ENCODE measurements around the gene TAS1R2. TPM values are rescaled to one million over a fixed set of nuclear protein-coding genes. Genes with fewer than 3 reads are reported as not detected.

The TAS1R2 gene
- total and polyA plus RNA-seq, 2 of the 13 experiments (the other 11 are each of a cell fraction or from before 2014, with no cell fraction given), result not detected

GRCh38 chr1:18902523-18903290 lies 43.2 kb upstream of the TAS1R2 start, which contains the start of gene ALDH4A1 (continued):
- TF ChIP-seq TIGD3 (CRISPR knock-in tag; IDR thresholded peaks at IDR 0.05; ENCODE audit: borderline replicate concordance), result no peak
- TF ChIP-seq ZNF430 (CRISPR knock-in tag; IDR thresholded peaks at IDR 0.05), result peak; percentile 6; the same call in 1 of the 2 replicates
- peak; percentile 84 for TF ChIP-seq POLR2G (IDR thresholded peaks at IDR 0.05; ENCODE audit: low read depth, low read length)
- no peak for TF ChIP-seq HNF4A (CRISPR knock-in tag; IDR thresholded peaks at IDR 0.05)
- TF ChIP-seq NRL (CRISPR knock-in tag; IDR thresholded peaks at IDR 0.05; ENCODE audit: borderline replicate concordance), result peak; percentile 73; the same call in 1 of the 2 replicates
- peak; percentile 35; the same call in 1 of the 2 replicates for TF ChIP-seq YEATS2 (CRISPR knock-in tag; IDR thresholded peaks at IDR 0.05; ENCODE audit: borderline replicate concordance)
- TF ChIP-seq, protein P1, sequence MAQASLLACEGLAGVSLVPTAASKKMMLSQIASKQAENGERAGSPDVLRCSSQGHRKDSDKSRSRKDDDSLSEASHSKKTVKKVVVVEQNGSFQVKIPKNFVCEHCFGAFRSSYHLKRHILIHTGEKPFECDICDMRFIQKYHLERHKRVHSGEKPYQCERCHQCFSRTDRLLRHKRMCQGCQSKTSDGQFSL (CRISPR knock-in tag; IDR thresholded peaks at IDR 0.05), result no peak
- TF ChIP-seq ZXDC (CRISPR knock-in tag; IDR thresholded peaks at IDR 0.05), result no peak
- no peak for TF ChIP-seq SNAPC2 (CRISPR knock-in tag; IDR thresholded peaks at IDR 0.05)
- 0 out of 2 replicates have a peak, but pooled peaks have one; percentile 13 for TF ChIP-seq MEF2D (CRISPR knock-in tag; IDR thresholded peaks at IDR 0.05)
- TF ChIP-seq TMF1 (CRISPR knock-in tag; IDR thresholded peaks at IDR 0.05; ENCODE audit: low read depth), result no peak
- TF ChIP-seq FOXA1 (IDR thresholded peaks at IDR 0.05), result no peak
- TF ChIP-seq FOXA1 (CRISPR knock-in tag; IDR thresholded peaks at IDR 0.05), result no peak
- TF ChIP-seq, protein P2, sequence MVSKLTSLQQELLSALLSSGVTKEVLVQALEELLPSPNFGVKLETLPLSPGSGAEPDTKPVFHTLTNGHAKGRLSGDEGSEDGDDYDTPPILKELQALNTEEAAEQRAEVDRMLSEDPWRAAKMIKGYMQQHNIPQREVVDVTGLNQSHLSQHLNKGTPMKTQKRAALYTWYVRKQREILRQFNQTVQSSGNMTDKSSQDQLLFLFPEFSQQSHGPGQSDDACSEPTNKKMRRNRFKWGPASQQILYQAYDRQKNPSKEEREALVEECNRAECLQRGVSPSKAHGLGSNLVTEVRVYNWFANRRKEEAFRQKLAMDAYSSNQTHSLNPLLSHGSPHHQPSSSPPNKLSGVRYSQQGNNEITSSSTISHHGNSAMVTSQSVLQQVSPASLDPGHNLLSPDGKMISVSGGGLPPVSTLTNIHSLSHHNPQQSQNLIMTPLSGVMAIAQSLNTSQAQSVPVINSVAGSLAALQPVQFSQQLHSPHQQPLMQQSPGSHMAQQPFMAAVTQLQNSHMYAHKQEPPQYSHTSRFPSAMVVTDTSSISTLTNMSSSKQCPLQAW (CRISPR knock-in tag; IDR thresholded peaks at IDR 0.05), result peak; percentile 41; the same call in 1 of the 2 replicates
- peak; percentile 60; the same call in 1 of the 2 replicates for TF ChIP-seq ZNF230 (CRISPR knock-in tag; IDR thresholded peaks at IDR 0.05)
- TF ChIP-seq ZNF530 (CRISPR knock-in tag; IDR thresholded peaks at IDR 0.05; ENCODE audit: low read depth), result no peak
- 0 out of 2 replicates have a peak, but pooled peaks have one; percentile 13 for TF ChIP-seq NR2C2 (CRISPR knock-in tag; IDR thresholded peaks at IDR 0.05; ENCODE audit: borderline replicate concordance)
- TF ChIP-seq ISL2 (CRISPR knock-in tag; IDR thresholded peaks at IDR 0.05), result peak; percentile 6; the same call in 1 of the 2 replicates
- TF ChIP-seq TOPORS (CRISPR knock-in tag; IDR thresholded peaks at IDR 0.05), result no peak
- TF ChIP-seq ZNF513 (CRISPR knock-in tag; conservative IDR thresholded peaks at IDR 0.05), result no peak
- TF ChIP-seq ZNF12 (CRISPR knock-in tag; IDR thresholded peaks at IDR 0.05), result no peak; the same call in 1 of the 2 replicates
- TF ChIP-seq HES4 (CRISPR knock-in tag; IDR thresholded peaks at IDR 0.05; ENCODE audit: borderline replicate concordance), result no peak

All from HepG2 (cell line).